Measurements from ENCODE around the gene MIX23. TPM values are rescaled to one million over a fixed set of nuclear protein-coding genes. Genes with fewer than 3 reads are reported as not detected.

Gene MIX23
- total and polyA plus RNA-seq, 4 donors, result 14.0 to 19.6 (median 16.8) TPM

GRCh38 chr3:122427857-122428471 is 44.9 kb upstream of the MIX23 start:
- Histone ChIP-seq H3K9ac (ENCODE audit: low read depth in 1 of 2, low read length in 2 of 2) (no peak overlapping the region), H3K36me3 (ENCODE audit: control insufficient read depth in 4 of 4, insufficient read depth in 3 of 4, low read depth in 1 of 4, low read length in 3 of 4) (peaks cover 5 to 52% (median 29%) of the 10 kb centered on the region in 4 donors)
- 91% methylated on average over 2 of the region's 2 CpGs for WGBS

GRCh38 chr3:122421836-122422235 is 38.8 kb upstream of the MIX23 start:
- no peak for TF ChIP-seq ZBTB33 (IDR thresholded peaks at IDR 0.05)
- no peak for TF ChIP-seq NR2F2 (IDR thresholded peaks at IDR 0.05)
- TF ChIP-seq SP1 (IDR thresholded peaks at IDR 0.05), result no peak
- TF ChIP-seq TAF1 (conservative IDR thresholded peaks at IDR 0.05), result no peak
- TF ChIP-seq FOXA1 (IDR thresholded peaks at IDR 0.05), result no peak
- no peak for TF ChIP-seq EGR1 (IDR thresholded peaks at IDR 0.05; ENCODE audit: low read depth in 2 of 2)
- no peak for TF ChIP-seq HNF4G (IDR thresholded peaks at IDR 0.05)
- no peak for TF ChIP-seq MAX (IDR thresholded peaks at IDR 0.05)
- no peak overlapping the region for H3K9ac ChIP-seq (ENCODE audit: low read depth in 1 of 2, low read length in 2 of 2)
- no peak overlapping the region for H3K27ac ChIP-seq (ENCODE audit: low read depth in 1 of 2, low read length in 2 of 2)
- 94% methylated on average over 2 of the region's 2 CpGs for WGBS
- no peaks in the 10 kb centered on the region for H3K27me3 ChIP-seq (ENCODE audit: control insufficient read depth in 4 of 4, insufficient read depth in 4 of 4, low read length in 3 of 4)
- H3K9me3 ChIP-seq (ENCODE audit: control insufficient read depth in 4 of 4, low read length in 3 of 4), result no peaks in the 10 kb centered on the region
- peaks cover 4 to 6% (median 5%) of the 10 kb centered on the region in 4 donors for H3K4me1 ChIP-seq (ENCODE audit: control insufficient read depth in 4 of 4, insufficient read depth in 4 of 4, low read length in 3 of 4)
- DNase-seq (ENCODE audit: low spot score), result no peak
- H3K4me3 ChIP-seq (ENCODE audit: low read depth in 1 of 3, low read length in 3 of 3), result no peak overlapping the region
- peaks cover 4 to 29% (median 19%) of the 10 kb centered on the region in 4 donors for H3K36me3 ChIP-seq (ENCODE audit: control insufficient read depth in 4 of 4, insufficient read depth in 3 of 4, low read depth in 1 of 4, low read length in 3 of 4)

More at GRCh38 chr3:122427857-122428471, 44.9 kb upstream of the MIX23 start:
- Histone ChIP-seq H3K27ac (ENCODE audit: low read depth in 1 of 2, low read length in 2 of 2) (no peak overlapping the region), H3K4me1 (ENCODE audit: control insufficient read depth in 4 of 4, insufficient read depth in 4 of 4, low read length in 3 of 4) (no peaks in the 10 kb centered on the region), H3K4me3 (ENCODE audit: low read depth in 1 of 3, low read length in 3 of 3) (no peak overlapping the region), H3K9me3 (ENCODE audit: control insufficient read depth in 4 of 4, low read length in 3 of 4) (no peaks in the 10 kb centered on the region), H3K27me3 (ENCODE audit: control insufficient read depth in 4 of 4, insufficient read depth in 4 of 4, low read length in 3 of 4) (no peaks in the 10 kb centered on the region)
- no peak for DNase-seq (ENCODE audit: low spot score)
- no peak for TF ChIP-seq ATF3 (IDR thresholded peaks at IDR 0.05)
- no peak for TF ChIP-seq FOXA1 (IDR thresholded peaks at IDR 0.05)
- TF ChIP-seq ZBTB33 (IDR thresholded peaks at IDR 0.05), result no peak
- TF ChIP-seq CTCF (IDR thresholded peaks at IDR 0.05; ENCODE audit: low read depth, low read length, missing input control), result no peak
- no peak for TF ChIP-seq SP1 (IDR thresholded peaks at IDR 0.05)
- no peak for TF ChIP-seq HNF4A (conservative IDR thresholded peaks at IDR 0.05)
- no peak for TF ChIP-seq TAF1 (conservative IDR thresholded peaks at IDR 0.05)
- TF ChIP-seq JUND (IDR thresholded peaks at IDR 0.05), result no peak
- TF ChIP-seq NR2F2 (IDR thresholded peaks at IDR 0.05), result no peak
- TF ChIP-seq FOXA2 (IDR thresholded peaks at IDR 0.05), result no peak
- TF ChIP-seq EGR1 (IDR thresholded peaks at IDR 0.05; ENCODE audit: low read depth in 2 of 2), result no peak
- no peak for TF ChIP-seq MAX (IDR thresholded peaks at IDR 0.05)
- TF ChIP-seq RAD21 (IDR thresholded peaks at IDR 0.05), result no peak
- no peak for TF ChIP-seq HNF4G (IDR thresholded peaks at IDR 0.05)
- TF ChIP-seq YY1 (IDR thresholded peaks at IDR 0.05), result no peak
